Raji (cell line): ENCODE data around the gene SLC40A1.

Source experiments
- POLR2A ChIP-seq: IDR thresholded peaks from 2 replicates; pipeline ENCODE4 v1.6.1; 2011; ENCODE audit warnings: low read depth, low read length, control low read depth; ENCODE audit not compliant: insufficient read depth

Gene SLC40A1

DNA sequence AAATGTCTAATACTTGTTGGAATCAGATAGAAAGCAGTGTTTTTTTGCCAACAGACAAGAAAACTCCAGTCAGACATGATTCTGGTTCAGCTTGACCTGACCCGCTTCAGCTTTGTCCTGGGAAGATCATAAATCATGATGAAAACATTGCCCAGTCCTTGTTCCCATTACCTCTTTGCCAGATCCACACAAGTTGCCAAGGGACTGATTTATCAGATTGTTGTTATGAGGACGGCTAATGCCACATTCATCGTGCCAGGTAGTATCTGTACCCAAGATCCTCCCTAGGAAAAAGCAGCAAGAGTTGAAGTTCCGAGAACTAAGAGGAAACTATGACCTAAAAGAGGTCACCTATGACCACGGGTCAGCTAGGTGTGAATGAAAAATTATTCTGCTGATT, 39.0 kb downstream of the SLC40A1 start:
- TF ChIP-seq POLR2A: no peak

DNA sequence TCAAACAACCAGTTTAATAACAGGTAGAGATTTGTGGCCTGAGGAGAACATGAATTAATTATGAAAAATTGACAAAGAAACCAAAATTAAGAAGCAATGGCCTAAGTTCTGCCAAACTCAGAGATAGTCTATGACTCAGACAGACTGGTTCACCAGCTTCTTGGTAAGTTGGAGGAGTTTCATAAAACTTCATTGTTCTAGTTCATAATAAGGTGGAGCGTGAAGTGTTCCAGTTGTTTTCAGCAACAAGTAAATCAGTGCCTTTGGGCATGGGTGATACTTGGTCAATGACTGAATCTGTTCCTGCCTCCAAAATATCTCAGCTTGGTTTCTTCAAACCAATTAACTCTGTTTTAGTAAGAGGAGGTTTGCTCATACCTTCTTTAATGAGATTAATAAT, 40.0 kb downstream of the SLC40A1 start:
- TF ChIP-seq POLR2A: no peak

DNA sequence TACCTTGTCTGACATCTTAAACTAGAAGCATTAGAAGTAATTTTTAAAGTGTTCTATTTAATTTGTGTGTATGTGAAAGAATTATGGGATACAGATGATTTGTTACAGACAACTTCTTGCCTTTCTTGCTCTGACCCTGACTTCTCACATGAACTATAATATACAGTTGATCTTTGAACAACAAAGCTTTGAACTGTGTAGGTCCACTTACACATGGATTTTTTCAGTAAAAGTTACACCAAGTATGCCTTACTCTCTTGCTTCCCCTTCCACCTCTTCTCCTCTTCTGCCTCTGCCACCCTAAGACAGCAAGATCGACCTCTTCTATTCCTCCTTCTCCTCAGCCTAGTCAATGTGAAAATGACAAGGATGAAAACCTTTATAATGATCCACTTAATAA, 42.2 kb downstream of the SLC40A1 start:
- TF ChIP-seq POLR2A: no peak

DNA sequence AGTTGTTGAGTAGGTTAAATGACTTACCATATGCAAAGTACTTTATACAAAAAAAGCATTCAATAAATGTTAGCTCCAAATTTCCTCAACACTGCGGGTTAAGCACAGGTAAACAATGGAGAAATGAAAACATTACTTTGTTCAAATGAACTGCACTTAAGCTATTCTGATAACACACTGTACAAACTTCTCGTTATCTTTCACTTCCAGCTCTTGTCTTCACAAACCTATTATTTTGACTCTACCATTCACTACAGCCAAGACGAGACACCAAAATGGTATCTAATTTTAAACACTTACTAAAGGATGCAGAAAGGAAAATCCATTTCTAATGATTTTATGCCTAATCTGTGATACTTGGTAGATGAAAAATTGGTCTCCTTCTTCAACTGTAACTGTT, 43.8 kb downstream of the SLC40A1 start:
- TF ChIP-seq POLR2A: no peak

DNA sequence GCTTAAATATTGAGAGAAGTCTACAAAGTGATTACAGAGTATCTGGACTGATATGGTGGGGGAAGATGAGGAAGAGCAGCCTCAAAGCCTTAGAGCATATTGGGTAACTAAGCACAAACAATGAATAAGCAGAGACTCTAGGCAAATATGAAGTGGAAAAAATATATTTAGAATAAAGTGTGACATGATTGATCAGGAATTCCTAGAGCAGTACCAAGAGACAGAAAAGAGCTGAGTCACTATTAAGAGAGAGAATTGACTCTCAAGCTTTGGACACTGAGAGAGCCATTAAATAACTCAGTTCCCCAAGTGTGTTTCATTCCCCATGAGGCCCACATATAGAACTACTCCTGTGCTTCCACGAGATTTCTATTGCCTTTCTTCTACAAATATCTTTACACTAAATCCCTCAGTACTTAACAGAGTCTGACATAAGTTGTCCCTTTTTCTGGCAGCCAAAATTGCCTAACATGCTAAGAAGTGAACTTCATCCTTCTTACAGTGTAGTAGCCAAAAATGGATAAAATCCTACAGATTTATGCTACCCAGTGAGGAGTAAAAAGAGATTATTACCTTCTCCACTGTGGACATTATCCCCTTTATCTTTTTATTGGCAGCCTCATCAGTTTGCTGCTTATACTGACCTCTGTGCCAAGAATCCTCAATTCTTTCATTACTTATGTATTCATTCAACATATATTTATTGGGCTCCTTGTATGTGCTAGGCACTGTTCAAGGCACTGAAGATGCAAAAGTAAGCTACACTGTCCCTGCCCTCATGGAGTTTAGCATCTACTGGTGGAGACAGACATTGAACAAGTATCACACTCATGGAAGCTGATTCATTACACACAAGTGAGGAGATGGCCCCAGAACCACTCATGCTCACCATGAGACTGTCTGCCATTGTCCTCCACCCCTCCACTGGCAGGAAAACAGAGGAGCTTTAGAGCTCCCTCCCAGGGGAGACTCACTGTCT, 45.4 kb downstream of the SLC40A1 start:
- no peak for TF ChIP-seq POLR2A

DNA sequence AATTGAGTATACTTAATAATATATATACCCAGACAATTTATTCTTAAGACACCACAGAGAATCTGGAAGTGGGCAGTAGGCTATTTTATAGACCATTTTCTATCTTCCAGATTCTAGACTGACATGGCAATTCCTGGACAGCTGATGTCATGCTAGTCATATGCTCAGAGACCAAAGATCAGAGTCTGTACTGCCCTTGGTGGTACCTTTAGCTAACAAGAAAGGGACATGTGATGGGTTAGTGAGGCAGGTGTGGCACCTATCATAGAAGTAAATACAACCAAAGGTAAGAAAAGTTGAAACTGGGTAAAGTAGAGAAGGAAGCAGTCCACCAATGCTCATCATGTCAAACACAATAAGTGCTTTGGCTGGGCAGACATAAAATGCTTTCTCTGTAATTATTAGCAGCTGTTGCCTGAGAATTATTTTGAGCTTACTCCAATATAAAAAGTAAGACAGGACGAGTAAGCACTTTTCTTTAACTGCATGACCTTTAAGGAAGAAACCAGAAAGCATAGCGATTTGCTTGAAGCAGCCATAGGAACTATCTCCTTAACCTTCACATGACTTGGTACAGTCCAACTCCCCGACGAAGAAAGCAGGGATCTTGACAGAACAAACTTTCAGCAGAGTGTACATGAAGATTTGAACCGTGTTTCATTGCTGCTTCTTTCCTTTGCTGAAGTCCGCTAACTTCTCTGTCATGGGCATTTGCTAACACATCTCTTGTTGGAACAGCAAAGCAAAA, 47.1 kb downstream of the SLC40A1 start:
- no peak for TF ChIP-seq POLR2A

DNA sequence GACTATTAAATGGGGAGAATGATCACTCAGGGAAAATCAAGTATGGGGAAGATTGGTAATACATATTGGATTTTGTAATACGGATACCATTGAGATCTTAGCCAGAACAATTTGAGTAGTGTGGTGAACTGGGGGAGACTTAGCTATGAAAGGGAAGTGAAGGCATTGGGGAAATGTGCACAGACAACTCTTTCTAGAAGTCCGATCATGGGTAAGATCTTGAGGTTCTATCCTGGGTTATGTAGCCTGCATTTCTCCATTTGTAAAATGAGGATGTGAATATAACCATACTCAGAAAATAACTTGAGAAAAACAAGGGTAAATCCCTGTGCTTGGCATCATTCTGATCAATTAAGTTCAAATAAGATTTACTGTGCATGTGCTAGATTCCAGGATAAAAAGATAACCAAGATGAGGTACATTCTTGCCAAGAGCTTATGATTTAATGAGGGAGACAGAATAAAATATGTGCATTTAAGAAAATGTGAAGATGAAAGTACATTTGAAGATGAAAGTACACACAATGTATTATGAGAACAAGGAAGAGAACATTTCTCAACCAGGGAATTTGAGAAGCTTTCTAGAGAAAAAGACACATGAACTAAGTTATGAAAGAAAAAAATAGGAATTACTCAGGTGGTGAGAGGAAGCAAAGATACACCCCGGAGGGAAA, 49.5 kb downstream of the SLC40A1 start:
- no peak for TF ChIP-seq POLR2A

DNA sequence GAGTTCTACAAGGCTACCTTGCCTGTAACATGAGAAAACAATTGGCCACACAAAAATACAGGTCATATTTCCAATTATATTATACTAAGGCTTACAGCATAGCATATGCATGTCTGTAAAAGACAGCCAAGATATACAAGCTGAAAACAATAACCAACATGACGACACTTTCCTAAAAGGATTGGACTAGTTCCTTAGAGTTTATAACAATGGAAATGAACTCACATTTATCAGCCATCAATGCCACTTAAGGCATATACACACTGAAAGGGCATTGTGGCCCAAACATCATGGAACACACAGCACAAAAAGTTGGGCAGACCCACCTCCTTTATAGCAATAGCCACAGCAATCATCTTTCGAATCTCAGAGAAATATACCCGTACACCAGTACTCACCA, 52.0 kb downstream of the SLC40A1 start:
- no peak for TF ChIP-seq POLR2A

DNA sequence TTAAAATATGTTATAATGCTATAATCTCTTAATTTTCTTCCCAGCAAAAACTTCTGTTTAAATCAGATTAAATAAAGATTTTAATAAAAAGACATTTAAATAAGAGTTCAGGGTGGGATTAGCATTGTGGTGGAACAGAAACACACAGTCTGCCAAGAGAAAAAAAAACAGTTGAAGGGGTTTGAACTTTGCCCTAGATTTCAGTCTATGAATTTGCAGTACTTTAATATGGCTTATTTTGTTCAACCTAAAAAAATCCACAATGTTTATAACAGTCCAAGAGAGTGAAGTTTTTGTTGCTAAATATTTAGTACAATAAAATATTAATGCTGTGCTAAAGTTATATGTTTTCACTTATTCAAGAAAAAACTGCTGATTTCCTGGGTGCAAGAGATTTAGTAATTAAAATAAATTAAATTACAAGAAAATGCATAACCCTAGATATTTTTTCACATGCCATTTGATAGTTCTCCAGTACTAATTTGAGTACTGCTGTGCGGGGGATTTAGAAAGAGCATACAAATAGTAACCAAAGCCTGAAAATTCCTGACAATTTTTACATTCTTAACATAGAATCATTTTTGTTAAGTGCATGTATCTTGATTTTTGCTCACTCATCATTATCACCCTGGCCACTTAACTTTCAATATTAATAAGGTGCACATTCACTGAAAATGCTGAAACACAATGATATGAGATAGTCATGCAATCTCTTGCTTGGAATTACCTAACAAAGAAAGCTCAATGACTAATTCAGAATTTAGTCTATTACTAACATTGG, 52.6 kb downstream of the SLC40A1 start:
- TF ChIP-seq POLR2A: no peak

DNA sequence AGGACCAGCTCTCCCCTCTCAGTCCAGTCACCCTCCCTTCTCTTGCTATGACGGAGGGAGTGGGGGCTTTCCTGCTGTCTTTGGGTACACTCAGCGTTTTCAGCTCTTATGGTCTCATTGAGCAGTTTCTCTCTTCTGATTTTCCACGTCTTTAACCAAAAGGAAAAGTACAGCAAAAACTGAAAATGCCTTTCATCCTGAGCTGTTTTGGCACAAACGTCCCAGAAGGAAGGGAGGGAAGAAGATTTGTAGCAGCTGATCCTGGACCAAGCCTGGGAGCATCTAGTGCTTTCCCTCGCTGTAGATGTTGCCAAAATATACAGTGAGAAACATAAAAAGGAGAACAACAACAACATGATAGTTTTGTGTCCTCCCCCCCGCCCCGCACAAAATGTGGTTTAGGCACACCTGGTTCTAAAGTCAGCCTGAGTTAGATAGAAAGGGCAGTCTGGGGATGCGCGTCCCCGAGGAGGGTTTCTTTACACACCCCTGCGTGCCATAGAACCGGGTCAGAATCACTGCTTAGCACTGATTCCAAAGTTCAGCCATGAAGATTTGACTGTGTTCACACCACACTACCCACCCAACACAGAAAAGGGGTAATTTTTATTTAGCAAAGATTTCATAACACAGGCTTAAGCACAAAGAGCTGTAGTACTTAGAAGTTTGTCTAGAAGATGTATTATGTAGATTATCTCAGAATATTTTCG, 53.4 kb downstream of the SLC40A1 start:
- no peak for TF ChIP-seq POLR2A

DNA sequence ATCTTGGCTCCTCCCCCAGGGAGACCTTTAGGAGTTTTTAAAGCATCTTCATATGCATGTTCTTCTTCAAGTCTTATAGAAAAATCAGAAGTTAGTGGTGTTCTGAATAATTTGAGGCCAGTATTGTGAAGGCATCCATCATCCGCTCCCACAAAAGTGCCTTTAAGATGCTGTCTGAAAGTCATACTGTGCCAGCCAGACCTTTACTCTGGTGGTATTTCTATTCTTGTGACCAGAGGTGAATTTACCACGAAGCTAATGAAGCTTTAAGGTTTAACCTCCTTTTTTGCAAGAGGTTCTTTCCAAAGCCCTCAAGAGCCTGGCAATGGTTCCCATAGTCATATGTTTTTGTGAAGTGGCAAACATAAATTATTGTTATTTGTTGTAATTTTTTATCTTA, 54.3 kb downstream of the SLC40A1 start:
- no peak for TF ChIP-seq POLR2A

DNA sequence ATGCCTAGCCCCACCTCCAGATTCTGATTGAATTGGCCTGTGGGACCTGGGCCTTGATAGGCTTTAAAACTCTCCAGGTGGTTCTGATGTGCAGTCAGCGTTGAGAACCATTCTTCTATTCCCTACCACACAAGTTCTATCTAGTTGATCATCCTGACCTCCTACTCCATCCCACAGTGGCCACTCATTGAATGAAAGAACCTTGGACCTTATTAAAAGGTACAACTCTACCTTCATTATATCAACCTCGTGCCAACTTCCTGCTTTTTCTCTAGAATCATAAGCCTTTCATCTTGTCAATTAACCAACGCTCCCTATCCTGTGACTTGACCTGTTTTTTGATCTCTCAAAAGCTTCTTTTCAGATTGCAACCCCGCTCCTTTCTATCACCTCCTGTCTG, 55.8 kb downstream of the SLC40A1 start:
- no peak for TF ChIP-seq POLR2A

DNA sequence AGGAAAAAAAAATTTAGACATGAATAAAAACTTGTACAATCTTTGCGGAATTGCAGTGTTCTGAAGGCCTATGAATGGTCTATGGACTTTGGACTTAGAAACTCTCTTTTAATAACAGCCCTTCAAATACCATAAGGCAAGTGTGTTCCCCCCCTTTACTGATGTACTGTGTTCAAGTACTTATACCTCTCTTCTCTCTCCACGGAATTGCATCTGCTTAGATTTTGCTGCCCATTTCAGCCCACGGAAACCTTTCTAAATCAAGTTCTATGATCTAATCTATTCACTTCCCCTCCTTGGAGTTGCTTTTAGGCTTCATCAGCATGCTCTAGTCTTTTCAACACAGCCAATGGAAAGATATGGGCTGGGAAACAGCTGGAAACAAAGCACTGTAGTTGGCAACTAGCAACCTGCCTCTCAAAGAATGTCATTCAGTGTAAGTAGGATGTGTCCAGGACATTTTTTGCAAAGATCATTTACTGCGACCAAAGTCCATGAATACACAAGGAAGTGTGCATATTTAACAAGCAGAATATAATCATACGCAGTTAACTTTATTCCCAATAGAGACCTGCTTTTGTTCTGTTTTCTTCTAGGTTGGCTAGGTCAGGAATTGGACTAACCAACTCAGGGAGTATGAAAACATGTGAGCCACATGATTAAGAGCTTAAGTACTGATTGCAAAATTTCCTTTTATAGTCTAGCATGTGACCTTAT, 58.0 kb downstream of the SLC40A1 start:
- no peak for TF ChIP-seq POLR2A
